DND-41 (cell line): ENCODE results near the gene PPP4R3A.

Source experiments
- ATAC-seq: fragments of 200-7000 bp; cut with Tn5 transposase; 3 replicates; pipeline ENCODE4 v1.9.1; 2021; ENCODE audit warnings: low read depth; ENCODE audit not compliant: insufficient read depth
- DNase-seq: peaks from one replicate; pipeline ENCODE4 v3.0.0-alpha.2; 2020
- H2AFZ ChIP-seq: 2 replicates; pipeline ENCODE4 v1.6.0; 2012; ENCODE audit warnings: low read depth, low read length
- H3K27ac ChIP-seq: 2 replicates; pipeline ENCODE4 v1.5.1; 2012; ENCODE audit warnings: low read length, inconsistent platforms
- H3K27me3 ChIP-seq: fragments of 200-600 bp; sonication (generic); 2 replicates; pipeline ENCODE4 v1.6.0; 2012; ENCODE audit warnings: low read length, mild to moderate bottlenecking, inconsistent platforms; ENCODE audit not compliant: insufficient read depth, poor library complexity
- H3K36me3 ChIP-seq: 2 replicates; pipeline ENCODE4 v1.5.1; 2012; ENCODE audit warnings: low read length, inconsistent platforms; ENCODE audit not compliant: insufficient read depth
- H3K4me1 ChIP-seq: 2 replicates; pipeline ENCODE4 v1.5.1; 2012; ENCODE audit warnings: mild to moderate bottlenecking, low read length; ENCODE audit not compliant: insufficient read depth
- H3K4me2 ChIP-seq: 2 replicates; pipeline ENCODE4 v1.6.0; 2012; ENCODE audit warnings: mild to moderate bottlenecking, moderate library complexity, low read length, inconsistent platforms; ENCODE audit not compliant: insufficient read depth
- H3K4me3 ChIP-seq, 2 experiments: fragments of 200-600 bp in 1 of 2; shearing (Covaris generic) in 1 of 2; 2 replicates each; pipeline ENCODE4 v1.5.1; 2012 to 2016; ENCODE audit warnings: inconsistent platforms in 2 of 2, low read length in 2 of 2, mild to moderate bottlenecking in 2 of 2, low read depth in 1 of 2, moderate library complexity in 1 of 2
- H3K79me2 ChIP-seq: 2 replicates; pipeline ENCODE4 v1.6.0; 2012; ENCODE audit warnings: low read length, inconsistent platforms; ENCODE audit not compliant: insufficient read depth
- H3K9ac ChIP-seq: 2 replicates; pipeline ENCODE4 v1.6.0; 2012; ENCODE audit warnings: low read depth, mild to moderate bottlenecking, inconsistent platforms, low read length, moderate library complexity
- H3K9me3 ChIP-seq: 2 replicates; pipeline ENCODE4 v1.5.1; 2012; ENCODE audit warnings: low read length, moderate library complexity, mild to moderate bottlenecking, inconsistent platforms; ENCODE audit not compliant: insufficient read depth, severe bottlenecking
- H4K20me1 ChIP-seq: 2 replicates; pipeline ENCODE4 v1.6.0; 2012; ENCODE audit warnings: low read length; ENCODE audit not compliant: insufficient read depth
- CTCF ChIP-seq: IDR thresholded peaks from 2 replicates; pipeline ENCODE4 v1.5.1; 2012; ENCODE audit warnings: borderline replicate concordance, low read length, moderate library complexity, mild to moderate bottlenecking; ENCODE audit not compliant: poor library complexity, severe bottlenecking; ENCODE audit errors: extremely low read depth
- EZH2 ChIP-seq: IDR thresholded peaks from 3 replicates; pipeline ENCODE4 v1.6.1; 2012; ENCODE audit warnings: borderline replicate concordance, low read depth, mild to moderate bottlenecking, moderate library complexity, low read length, inconsistent platforms; ENCODE audit not compliant: severe bottlenecking

The PPP4R3A gene

GRCh38 chr14:91416744-91417119 lies 93.4 kb downstream of the PPP4R3A start:
- peaks cover 53% of the 10 kb centered on the region for H3K79me2 ChIP-seq
- peak overlapping the region; percentile 99 for H3K27ac ChIP-seq
- H3K4me3 ChIP-seq = peak overlapping the region; percentile 95
- ATAC-seq (no peak), DNase-seq (peak; percentile 36)
- TF ChIP-seq EZH2 = no peak
- no peak for TF ChIP-seq CTCF
- H3K36me3 ChIP-seq = peaks cover 26% of the 10 kb centered on the region
- H3K27me3 ChIP-seq = no peaks in the 10 kb centered on the region
- no peaks in the 10 kb centered on the region for H3K9me3 ChIP-seq
- peak overlapping the region; percentile 96 for H3K4me2 ChIP-seq
- peak overlapping the region; percentile 94 for H3K9ac ChIP-seq
- peak overlapping the region; percentile 70 for H2AFZ ChIP-seq
- H4K20me1 ChIP-seq = peaks cover 25% of the 10 kb centered on the region
- peaks cover 63% of the 10 kb centered on the region for H3K4me1 ChIP-seq

GRCh38 chr14:91415794-91416743 lies 94.0 kb downstream of the PPP4R3A start:
- H3K36me3 ChIP-seq = peaks cover 30% of the 10 kb centered on the region
- H3K27me3 ChIP-seq = no peaks in the 10 kb centered on the region
- ATAC-seq (peak; percentile 74), DNase-seq (peak; percentile 80)
- H3K4me1 ChIP-seq = peaks cover 66% of the 10 kb centered on the region
- H4K20me1 ChIP-seq = peaks cover 28% of the 10 kb centered on the region
- peaks cover 60% of the 10 kb centered on the region for H3K79me2 ChIP-seq
- peak overlapping the region; percentile 96 for H3K4me2 ChIP-seq
- peak overlapping the region; percentile 99 for H3K27ac ChIP-seq
- peak overlapping the region; percentile 70 for H2AFZ ChIP-seq
- peak overlapping the region; percentile 95 for H3K4me3 ChIP-seq
- no peaks in the 10 kb centered on the region for H3K9me3 ChIP-seq
- TF ChIP-seq CTCF (no peak), EZH2 (no peak)
- H3K9ac ChIP-seq = peak overlapping the region; percentile 94

- Histone ChIP-seq H3K4me2 (peak overlapping the region; percentile 96), H3K79me2 (peaks cover 76% of the 10 kb centered on the region), H3K9me3 (no peaks in the 10 kb centered on the region), H4K20me1 (peaks cover 43% of the 10 kb centered on the region), H3K36me3 (peaks cover 44% of the 10 kb centered on the region), H3K27me3 (no peaks in the 10 kb centered on the region), H3K9ac (peak overlapping the region; percentile 11; the same call in 1 of the 2 replicates), H3K4me1 (peaks cover 68% of the 10 kb centered on the region), H2AFZ (no peak overlapping the region), H3K4me3 (peak overlapping the region in 1 of 2 experiments; percentile 20; a peak in 1 of 4 replicates), H3K27ac (peak overlapping the region; percentile 58)
- no peak for DNase-seq
- TF ChIP-seq EZH2 = no peak
- no peak for TF ChIP-seq CTCF
- no peak for ATAC-seq
These were observed 95.7 kb downstream of the PPP4R3A start for GRCh38 chr14:91414475-91414833.
